Measurements from ENCODE around the gene SLC16A10.

DNA sequence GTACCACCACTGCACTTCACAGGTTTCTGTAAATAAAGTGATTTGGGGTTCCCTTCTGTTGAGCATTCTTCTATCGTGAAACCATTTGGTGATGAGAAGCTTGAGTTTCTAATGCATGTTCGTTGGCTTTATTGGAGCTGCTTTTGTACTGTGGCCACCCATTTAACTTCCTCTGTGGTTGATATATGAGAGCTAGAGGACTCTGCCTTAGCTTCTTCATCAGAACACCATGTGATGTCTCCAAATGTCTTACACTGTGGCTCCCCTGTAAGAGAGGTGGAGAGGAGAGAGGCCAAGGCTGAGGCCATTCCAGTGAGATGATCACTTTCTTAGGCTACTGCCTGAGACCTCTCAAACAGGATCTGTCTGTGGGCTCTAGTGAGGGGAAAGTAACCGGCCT is 114.5 kb downstream of the SLC16A10 start:
- TF ChIP-seq, protein P1, sequence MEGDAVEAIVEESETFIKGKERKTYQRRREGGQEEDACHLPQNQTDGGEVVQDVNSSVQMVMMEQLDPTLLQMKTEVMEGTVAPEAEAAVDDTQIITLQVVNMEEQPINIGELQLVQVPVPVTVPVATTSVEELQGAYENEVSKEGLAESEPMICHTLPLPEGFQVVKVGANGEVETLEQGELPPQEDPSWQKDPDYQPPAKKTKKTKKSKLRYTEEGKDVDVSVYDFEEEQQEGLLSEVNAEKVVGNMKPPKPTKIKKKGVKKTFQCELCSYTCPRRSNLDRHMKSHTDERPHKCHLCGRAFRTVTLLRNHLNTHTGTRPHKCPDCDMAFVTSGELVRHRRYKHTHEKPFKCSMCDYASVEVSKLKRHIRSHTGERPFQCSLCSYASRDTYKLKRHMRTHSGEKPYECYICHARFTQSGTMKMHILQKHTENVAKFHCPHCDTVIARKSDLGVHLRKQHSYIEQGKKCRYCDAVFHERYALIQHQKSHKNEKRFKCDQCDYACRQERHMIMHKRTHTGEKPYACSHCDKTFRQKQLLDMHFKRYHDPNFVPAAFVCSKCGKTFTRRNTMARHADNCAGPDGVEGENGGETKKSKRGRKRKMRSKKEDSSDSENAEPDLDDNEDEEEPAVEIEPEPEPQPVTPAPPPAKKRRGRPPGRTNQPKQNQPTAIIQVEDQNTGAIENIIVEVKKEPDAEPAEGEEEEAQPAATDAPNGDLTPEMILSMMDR (IDR thresholded peaks at IDR 0.05), result no peak
- TF ChIP-seq EZH2 (IDR thresholded peaks at IDR 0.05), result no peak
- TF ChIP-seq EZH2phosphoT487 (IDR thresholded peaks at IDR 0.05), result no peak
